Right forelimb (tissue), 1 donor: ENCODE data around the gene PHLPP2.
"Not testable (repeated sequence)": the region's sequence is repeated elsewhere in the genome, so short reads cannot be mapped to it uniquely, and the experiment has no call there.

Source experiments
- DNase-seq: peaks from one replicate; pipeline ENCODE4 v3.0.0-alpha.2; 2018

Gene PHLPP2

GRCh38 chr16:71722801-71723536 is 1.5 kb downstream of the PHLPP2 start:
- peak; percentile 79 for DNase-seq

DNA sequence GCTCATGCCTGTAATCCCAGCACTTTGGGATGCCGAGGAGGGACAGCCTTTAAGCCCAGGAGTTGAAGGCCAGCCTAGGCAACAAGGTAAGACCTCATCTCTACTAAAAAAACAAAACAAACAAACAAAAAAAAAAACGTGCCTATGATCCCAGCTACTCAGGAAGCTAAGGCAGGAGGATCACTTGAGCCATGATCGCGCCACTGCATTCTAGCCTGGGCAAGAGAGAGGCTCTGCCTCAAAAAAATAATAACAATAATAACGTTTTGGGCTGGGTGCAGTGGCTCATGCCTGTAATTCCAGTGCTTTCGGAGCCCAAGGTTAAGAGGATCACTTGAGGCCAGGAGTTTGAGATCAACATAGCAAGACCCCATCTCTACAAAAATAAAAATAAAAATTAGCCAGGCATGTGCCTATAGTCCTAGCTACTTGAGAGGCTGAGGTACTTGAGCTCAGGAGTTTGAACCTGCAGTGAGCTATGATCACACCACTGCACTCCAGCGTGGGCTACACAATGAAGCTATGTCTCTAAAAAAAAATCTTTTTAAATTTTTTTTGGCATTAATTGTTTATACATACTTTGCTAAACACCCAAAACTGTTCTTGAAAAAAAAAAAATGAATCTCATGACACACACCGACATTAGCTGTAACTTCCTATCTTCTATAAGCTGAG is 3.3 kb downstream of the PHLPP2 start:
- no peak for DNase-seq

GRCh38 chr16:71712501-71712900 is 12.0 kb downstream of the PHLPP2 start:
- no peak for DNase-seq

- DNase-seq = no peak
These were observed 12.7 kb downstream of the PHLPP2 start for GRCh38 chr16:71711789-71712188.

- DNase-seq = no peak
These were observed 15.2 kb downstream of the PHLPP2 start for GRCh38 chr16:71709229-71709781.

DNA sequence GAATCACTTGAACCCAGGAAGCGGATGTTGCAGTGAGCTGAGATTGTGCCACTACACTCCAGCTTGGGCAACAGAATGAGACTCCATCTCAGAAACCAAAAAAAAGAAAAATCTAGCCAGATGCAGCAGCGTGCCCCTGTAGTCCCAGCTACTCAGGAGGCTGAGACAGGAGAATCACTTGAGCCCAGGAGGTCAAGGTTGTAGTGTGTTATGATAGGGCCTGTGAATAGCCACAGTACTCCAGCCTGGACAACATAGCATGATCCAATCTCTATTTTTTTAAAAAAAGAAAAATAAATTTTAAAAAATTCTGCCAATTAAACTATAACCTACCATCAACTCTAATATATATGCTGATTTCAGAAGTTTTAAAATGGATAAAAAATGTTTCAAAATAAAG is 15.8 kb downstream of the PHLPP2 start:
- DNase-seq = no peak

DNA sequence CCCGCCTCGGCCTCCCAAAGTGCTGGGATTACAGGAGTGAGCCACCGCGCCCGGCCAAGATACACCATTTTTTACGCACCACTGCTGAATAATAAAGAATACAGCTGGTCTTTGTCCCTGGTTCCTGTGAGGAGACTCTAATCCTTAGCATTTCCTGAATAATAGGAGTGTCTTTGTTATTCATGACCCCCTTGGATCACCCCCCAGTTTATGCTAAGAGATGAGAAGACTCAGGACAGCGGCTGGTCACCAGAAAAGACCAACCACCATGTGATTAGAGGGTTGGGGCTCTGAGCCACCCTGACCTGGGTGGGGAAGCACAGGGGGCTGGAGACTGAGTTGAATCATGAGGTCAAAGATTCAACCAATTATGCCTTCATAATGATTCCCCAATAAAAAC is 17.3 kb downstream of the PHLPP2 start:
- no peak for DNase-seq

DNA sequence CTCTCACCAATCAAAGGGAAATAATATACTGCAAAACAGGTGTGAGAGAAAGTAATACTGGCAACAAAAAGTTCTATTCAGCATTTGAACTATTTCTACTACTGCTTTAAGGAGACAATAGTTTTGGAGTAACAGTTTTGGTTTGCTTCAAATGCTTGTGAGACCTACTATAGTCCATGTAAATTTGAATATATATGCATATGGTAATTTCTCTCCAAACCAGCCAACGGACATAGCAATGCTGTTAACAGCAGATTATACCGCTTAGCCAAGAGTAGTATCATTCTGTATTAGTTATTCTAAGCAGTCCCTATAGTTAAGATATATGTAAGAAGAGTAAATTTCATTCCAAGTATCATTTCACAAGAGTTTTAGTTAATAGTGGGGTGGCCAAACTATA is 18.5 kb downstream of the PHLPP2 start:
- no peak for DNase-seq

GRCh38 chr16:71703333-71703732 is 21.2 kb downstream of the PHLPP2 start:
- DNase-seq = no peak

GRCh38 chr16:71700831-71701230 is 23.7 kb downstream of the PHLPP2 start:
- no peak for DNase-seq

DNA sequence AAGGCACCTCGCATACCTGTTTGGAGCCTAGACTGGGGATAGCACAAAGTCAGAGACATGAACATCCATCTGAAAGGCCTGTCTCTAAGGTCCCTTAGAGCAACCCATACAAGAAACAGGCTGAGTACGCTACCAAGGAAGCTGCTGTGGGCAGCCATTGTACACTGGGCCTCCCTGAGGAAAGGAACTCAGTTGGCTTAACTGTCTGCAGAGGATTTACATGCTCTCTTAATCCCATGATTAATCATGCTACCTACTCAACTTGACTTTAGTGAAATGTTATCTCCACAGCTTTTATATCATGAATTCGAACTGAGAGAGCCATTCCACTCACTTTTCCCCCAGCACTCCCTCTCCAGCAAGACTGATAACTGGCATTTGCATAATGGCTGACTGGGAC is 26.0 kb downstream of the PHLPP2 start:
- no peak for DNase-seq

DNA sequence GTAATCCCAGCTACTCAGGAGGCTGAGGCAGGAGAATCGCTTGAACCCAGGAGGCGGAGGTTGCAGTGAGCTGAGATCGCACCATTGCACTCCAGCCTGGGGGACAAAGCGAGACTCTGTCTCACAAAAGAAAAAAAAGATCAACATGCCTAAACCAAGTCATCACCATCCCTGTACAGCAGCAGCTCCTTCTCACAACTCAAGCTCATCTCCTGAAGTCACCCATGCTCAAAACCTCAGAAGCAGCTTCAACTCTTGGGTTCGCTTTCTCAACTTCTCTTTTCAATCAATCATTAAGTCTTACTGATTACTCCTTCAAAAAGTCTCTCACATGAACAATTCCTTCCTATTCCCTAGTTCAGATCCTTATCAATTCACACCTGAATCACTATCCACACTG is 31.3 kb downstream of the PHLPP2 start:
- no peak for DNase-seq

- no peak for DNase-seq
These were observed 34.6 kb downstream of the PHLPP2 start for GRCh38 chr16:71689901-71690300.

DNA sequence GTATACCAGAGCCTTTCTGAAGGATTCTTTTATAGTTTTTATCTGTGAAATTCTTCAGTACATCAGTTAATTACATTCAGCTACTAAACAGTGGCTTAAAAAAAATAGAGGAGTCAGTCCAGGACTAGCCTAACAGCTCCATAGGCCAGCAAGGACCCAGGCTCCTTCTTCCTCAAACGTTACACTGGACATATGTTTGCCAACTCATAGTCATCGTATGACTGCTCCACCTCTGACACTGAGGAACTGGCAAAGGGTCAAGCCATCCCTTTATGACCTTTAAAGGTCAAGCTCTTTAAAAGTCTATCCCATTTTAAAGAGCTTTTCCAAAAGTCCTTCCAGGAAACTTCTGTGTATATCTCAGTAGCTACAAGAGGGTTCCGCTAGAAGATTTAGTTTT is 36.6 kb downstream of the PHLPP2 start:
- DNase-seq = no peak

DNA sequence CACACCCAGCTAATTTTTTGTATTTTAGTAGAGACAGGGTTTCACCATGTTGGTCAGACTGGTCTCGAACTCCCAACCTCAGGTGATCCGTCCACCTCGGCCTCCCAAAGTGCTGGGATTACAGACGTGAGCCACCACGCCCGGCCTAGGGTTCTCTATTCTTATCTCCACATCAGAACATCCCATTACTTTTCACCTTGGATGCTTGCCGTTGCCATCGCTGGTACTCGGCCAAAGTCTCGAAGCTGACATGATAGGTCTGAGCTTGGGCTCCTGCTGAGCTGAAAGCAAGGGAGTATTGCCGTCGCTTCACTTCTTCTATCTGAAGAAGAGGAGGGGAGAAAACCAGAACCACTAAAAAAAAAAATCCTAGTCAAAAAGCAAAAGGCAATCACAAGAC is 40.2 kb downstream of the PHLPP2 start:
- not testable (repeated sequence) for DNase-seq

- DNase-seq = no peak
These were observed 43.1 kb downstream of the PHLPP2 start for GRCh38 chr16:71681360-71681759.

DNA sequence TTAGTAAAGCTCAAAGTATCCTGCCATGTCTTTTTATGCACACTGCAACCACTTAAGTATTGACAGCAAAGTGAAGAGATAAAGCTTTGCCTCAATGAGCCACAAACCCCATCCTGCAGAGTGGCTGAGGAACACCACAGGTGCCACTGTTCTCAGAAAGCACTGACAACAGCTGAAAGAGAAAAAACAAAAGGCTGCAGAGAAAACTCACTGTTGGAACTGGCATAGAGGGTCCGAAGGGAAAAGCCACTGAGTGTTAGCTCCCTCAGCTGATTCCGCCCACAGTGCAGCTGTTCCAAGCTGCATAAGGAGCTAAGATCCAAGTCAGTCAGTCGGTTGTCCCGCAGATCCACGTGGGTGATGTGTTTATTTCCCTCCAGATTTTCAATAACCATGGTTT is 48.3 kb downstream of the PHLPP2 start:
- DNase-seq = no peak

- no peak for DNase-seq
These were observed 49.1 kb downstream of the PHLPP2 start for GRCh38 chr16:71675380-71675779.

DNA sequence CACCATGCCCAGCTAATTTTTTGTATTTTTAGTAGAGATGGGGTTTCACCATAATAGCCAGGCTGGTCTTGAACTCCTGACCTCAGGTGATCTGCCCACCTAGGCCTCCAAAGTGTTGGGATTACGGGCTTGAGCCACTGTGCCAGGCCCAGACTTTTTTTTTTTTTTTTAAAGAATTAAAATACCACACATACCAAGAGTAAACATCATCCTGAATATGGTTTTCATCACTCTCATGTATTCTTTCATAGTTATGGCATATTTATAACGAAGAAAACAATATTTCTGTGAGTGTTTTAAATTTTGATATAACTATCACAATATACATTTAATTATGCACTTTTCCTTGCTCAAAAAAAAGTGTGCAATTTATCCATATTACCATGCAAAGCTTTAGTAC is 50.3 kb downstream of the PHLPP2 start:
- no peak for DNase-seq

GRCh38 chr16:71673582-71673973 is 50.9 kb downstream of the PHLPP2 start:
- DNase-seq = no peak

- no peak for DNase-seq
These were observed 51.5 kb downstream of the PHLPP2 start for GRCh38 chr16:71672803-71673581.

DNA sequence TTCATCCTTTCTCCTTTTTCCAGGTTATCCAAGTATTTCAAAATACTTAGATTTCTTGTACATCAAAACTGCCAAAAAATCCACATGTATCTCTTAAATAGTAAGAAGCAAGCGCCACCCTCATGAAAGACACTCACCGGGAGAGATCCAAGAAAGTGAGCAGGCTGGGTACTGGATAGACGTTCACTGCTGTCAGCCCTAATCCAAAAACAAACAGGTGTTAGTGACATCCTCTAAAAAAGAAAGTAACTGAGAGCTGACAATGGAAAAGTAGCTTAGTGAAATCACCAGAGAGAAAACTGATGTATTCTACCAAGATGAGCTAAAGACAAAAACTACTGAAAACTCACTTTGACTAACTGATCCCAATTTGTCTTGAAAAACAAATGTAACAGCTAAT is 52.4 kb downstream of the PHLPP2 start:
- DNase-seq = no peak

DNA sequence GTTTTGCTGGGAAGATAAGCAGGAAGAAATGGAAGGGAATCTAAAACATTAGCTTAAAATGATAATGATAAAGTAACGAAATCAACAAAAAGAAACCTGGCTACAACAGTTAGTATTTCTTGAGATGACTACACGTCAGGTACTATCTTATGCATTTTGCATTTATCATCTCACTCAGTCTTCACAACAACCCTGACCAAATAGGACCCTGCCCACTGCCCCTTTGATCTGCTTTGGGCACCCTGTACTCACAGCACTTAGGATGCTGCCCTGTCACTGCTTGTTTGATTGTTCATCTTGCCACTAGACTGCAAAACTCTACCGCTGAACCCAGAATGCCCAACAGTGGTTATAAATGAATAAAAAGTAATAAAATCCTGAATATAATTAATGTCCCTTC is 53.3 kb downstream of the PHLPP2 start:
- DNase-seq = no peak

DNA sequence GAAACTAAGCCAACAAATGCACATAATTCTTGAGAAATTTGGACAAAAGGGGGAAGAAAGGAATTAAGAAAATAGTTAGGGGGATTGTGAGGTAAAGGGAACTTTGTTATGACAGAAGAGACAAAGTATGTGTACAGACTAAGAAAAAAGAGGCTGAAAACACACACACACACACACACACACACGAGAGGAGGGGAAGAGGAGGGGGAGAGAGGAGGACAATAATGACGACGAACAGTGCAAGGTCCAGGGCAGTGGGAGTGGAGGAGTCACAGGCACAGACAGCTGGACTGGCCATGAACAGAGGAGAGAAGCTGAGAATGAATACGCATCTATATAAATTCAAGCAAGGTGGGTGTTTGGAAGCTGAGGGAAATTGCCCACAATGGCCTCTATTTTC is 54.0 kb downstream of the PHLPP2 start:
- no peak for DNase-seq
